Transverse colon (tissue), 4 donors: ENCODE data around the gene TMEM212. TPM values are rescaled to one million over a fixed set of nuclear protein-coding genes. Genes with fewer than 3 reads are reported as not detected.

Experiments
- DNase-seq: peaks from one replicate; pipeline ENCODE4 v3.0.0-alpha.2; 2019
- H3K27ac ChIP-seq, 4 donors: fragments of 200-600 bp; sonication (generic); 2 replicates each; pipeline ENCODE4 v1.5.1; 2016 to 2018; ENCODE audit warnings: inconsistent platforms in 4 of 4
- H3K27me3 ChIP-seq: fragments of 200-600 bp; sonication (generic); 2 replicates; pipeline ENCODE4 v1.5.1; 2017; ENCODE audit warnings: inconsistent platforms
- H3K36me3 ChIP-seq, 4 donors: fragments of 200-600 bp; sonication (generic); 2 replicates each; pipeline ENCODE4 v1.5.1; 2017 to 2019; ENCODE audit warnings: inconsistent platforms in 4 of 4
- H3K4me1 ChIP-seq, 4 donors: fragments of 200-600 bp; sonication (generic); 2 replicates each; pipeline ENCODE4 v1.5.1; 2017 to 2020; ENCODE audit warnings: inconsistent platforms in 4 of 4
- H3K4me3 ChIP-seq, 4 donors: fragments of 200-600 bp; sonication (generic); 1 replicate in 1 of 4; 2 replicates in 3 of 4; pipeline versions ENCODE4 v1.5.1 to v1.6.1; 2017 to 2019; ENCODE audit warnings: inconsistent platforms in 4 of 4
- H3K9me3 ChIP-seq, 2 donors: fragments of 200-600 bp; sonication (generic); 2 replicates each; pipeline ENCODE4 v1.5.1; 2017 to 2019; ENCODE audit warnings: inconsistent platforms in 2 of 2
- EP300 ChIP-seq: sonication (generic); formaldehyde crosslinking; IDR thresholded peaks from one replicate; pipeline ENCODE4 v1.6.1; 2017; ENCODE audit warnings: antibody characterized with exemption, low read depth
- POLR2A ChIP-seq: fragments of 450-650 bp; IDR thresholded peaks from one replicate; pipeline ENCODE4 v1.6.1; 2016; ENCODE audit warnings: antibody characterized with exemption, mild to moderate bottlenecking, moderate library complexity
- POLR2AphosphoS5 ChIP-seq, 3 donors: sonication (generic); formaldehyde crosslinking; IDR thresholded peaks; one replicate each; pipeline ENCODE4 v1.6.1; 2016; ENCODE audit warnings: antibody characterized with exemption in 3 of 3
- WGBS, 2 donors: methylation state at CpG; one replicate each; pipeline ENCODE4 v1.1.5; 2018; ENCODE audit warnings: low coverage in 1 of 2; 5-methylcytosine and 5-hydroxymethylcytosine counted together
- in situ Hi-C, 4 donors: fragments of 200-750 bp; cut with MboI; loops; one replicate each; pipeline versions ENCODE4 v1.15.0 to v1.15.1; 2017; ENCODE audit warnings: low sequenced_read_pairs in 3 of 4, low pct_ligation_motif_present in 1 of 4, low pct_unique_long_range_greater_than_20kb in 1 of 4
- intact Hi-C: fragments of 100-400 bp; cut with DNase I; formaldehyde crosslinking; loops from one replicate; pipeline ENCODE4 v1.15.1; 2023; ENCODE audit warnings: low total_unique reads
- total RNA-seq, 4 donors: library from RNA; depleted of rRNA; stranded (reverse); fragments of >200 nt; gene quantifications; one replicate each; pipeline ENCODE4 v1.1.0, GENCODE V29; 2016
- TF ChIP-seq, protein P1 (sequence below), 5 experiments: fragments of 200-600 bp in 3 of 5; fragments of 450-650 bp in 2 of 5; sonication (generic) in 3 of 5; IDR thresholded peaks; 1 replicate in 2 of 5; 2 replicates in 3 of 5; pipeline ENCODE4 v1.5.1; 2016 to 2017; ENCODE audit warnings: antibody characterized with exemption in 5 of 5, inconsistent platforms in 3 of 5, mild to moderate bottlenecking in 2 of 5, moderate library complexity in 1 of 5

The TMEM212 gene
- total RNA-seq, 4 donors from 2014 or later = not detected

DNA sequence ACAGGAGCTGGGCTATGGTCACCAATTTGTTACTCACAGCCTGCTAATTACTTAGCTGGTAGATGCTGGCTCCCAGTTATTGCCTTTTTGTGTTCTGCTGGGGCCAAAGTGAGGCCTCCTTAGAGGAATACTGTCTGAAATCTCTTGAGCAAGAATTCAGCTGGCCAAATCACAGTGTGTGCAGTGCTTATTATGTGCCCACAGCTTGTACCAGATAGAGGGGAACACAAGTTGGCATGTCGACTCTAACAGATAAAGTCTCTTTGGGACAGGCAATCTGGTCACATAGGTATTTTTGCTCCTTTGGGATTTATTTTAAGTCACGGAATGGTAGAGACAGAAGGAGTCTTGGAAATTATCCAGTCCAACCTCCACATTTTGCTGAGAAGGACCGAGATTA, 6.3 kb upstream of the TMEM212 start:
- H3K27me3 ChIP-seq = no peaks in the 10 kb centered on the region
- intact Hi-C loops = no loop called here

DNA sequence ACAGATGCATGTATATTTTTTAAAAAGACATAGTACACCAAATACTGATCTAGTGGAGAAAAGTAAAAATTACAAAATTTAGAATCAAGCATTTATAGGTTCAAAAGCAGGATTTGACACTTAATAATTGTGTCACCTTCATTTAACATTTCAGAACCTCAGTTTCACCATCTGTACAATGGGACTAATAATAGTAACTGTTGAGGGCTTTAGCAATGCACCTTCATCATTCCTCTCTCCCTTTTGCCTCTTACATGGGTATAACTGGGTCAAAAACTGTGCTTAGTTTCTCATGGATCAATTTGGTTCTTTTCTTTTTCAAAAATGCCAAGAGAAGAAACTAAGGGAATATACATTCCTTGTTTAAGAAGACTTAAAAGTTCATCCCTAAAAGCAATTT, 5.5 kb upstream of the TMEM212 start:
- Histone ChIP-seq H3K36me3 (no peaks in the 10 kb centered on the region), H3K27me3 (no peaks in the 10 kb centered on the region), H3K4me3 (no peak overlapping the region), H3K27ac (peak overlapping the region; percentile 34 to 66 (median 65)), H3K9me3 (no peaks in the 10 kb centered on the region), H3K4me1 (peaks cover 0 to 30% (median 6%) of the 10 kb centered on the region in 4 donors)
- no peak for DNase-seq
- in situ Hi-C loops (loop anchor here in 2 of 4 donors (25.0 kb wide), 2 partner anchors 200 to 500 kb away; no protein-coding TSS in a partner anchor), intact Hi-C loops (no loop called here)
- TF ChIP-seq POLR2A (no peak), POLR2AphosphoS5 (IDR thresholded peaks at IDR 0.05) (no peak), EP300 (no peak)
- TF ChIP-seq, protein P1, sequence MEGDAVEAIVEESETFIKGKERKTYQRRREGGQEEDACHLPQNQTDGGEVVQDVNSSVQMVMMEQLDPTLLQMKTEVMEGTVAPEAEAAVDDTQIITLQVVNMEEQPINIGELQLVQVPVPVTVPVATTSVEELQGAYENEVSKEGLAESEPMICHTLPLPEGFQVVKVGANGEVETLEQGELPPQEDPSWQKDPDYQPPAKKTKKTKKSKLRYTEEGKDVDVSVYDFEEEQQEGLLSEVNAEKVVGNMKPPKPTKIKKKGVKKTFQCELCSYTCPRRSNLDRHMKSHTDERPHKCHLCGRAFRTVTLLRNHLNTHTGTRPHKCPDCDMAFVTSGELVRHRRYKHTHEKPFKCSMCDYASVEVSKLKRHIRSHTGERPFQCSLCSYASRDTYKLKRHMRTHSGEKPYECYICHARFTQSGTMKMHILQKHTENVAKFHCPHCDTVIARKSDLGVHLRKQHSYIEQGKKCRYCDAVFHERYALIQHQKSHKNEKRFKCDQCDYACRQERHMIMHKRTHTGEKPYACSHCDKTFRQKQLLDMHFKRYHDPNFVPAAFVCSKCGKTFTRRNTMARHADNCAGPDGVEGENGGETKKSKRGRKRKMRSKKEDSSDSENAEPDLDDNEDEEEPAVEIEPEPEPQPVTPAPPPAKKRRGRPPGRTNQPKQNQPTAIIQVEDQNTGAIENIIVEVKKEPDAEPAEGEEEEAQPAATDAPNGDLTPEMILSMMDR (IDR thresholded peaks at IDR 0.05) = no peak

More for the DNA sequence above, 6.3 kb upstream of the TMEM212 start:
- H3K36me3 ChIP-seq = no peaks in the 10 kb centered on the region
- TF ChIP-seq POLR2A = no peak
- 98% methylated on average over 3 of the region's 3 CpGs; no CpG with 5 or more reads in 1 of the 2 donors for WGBS, 2 donors
- no peak overlapping the region for H3K27ac ChIP-seq
- H3K4me3 ChIP-seq = no peak overlapping the region
- DNase-seq = no peak
- no peaks in the 10 kb centered on the region for H3K9me3 ChIP-seq
- in situ Hi-C loops = loop anchor here in 2 of 4 donors (25.0 kb wide), 2 partner anchors 200 to 500 kb away; no protein-coding TSS in a partner anchor
- peaks cover 0 to 30% (median 6%) of the 10 kb centered on the region in 4 donors for H3K4me1 ChIP-seq

DNA sequence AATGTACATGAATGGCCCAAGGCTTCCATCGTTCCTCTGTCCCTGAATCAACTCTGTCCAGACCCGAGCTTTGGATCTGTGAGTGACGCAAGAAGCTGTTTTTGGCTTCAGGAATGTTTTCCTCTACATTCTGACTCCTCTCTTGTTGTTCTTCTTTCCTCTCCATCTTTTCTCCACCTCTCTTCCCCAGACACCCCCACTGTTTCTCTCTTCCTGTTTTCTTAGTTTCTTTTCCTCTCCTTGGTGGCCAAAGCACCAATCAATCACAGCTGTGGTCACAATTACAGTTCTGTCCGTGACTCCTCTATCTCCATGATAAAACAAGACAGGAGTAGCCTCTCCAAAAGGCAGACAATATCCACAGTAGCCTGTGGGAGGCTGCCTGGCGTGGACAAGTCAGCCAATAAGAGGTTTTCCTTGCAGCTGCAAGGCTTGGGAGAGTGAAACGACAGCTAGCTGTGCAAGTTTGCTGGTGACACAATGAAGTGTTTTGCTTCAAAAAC, 4.9 kb upstream of the TMEM212 start:
- no peak for TF ChIP-seq POLR2A
- no peak for TF ChIP-seq EP300
- TF ChIP-seq, protein P1 (IDR thresholded peaks at IDR 0.05) = peak in 1 of 5 experiments; percentile 10
- peak in 1 of 3 donors; percentile 11 for TF ChIP-seq POLR2AphosphoS5 (IDR thresholded peaks at IDR 0.05)
- peaks cover 0 to 30% (median 6%) of the 10 kb centered on the region in 4 donors for H3K4me1 ChIP-seq
- peak overlapping the region; percentile 34 to 66 (median 65) for H3K27ac ChIP-seq
- DNase-seq = peak; percentile 20
- H3K27me3 ChIP-seq = no peaks in the 10 kb centered on the region
- no peaks in the 10 kb centered on the region for H3K9me3 ChIP-seq
- WGBS, 2 donors = 24 to 36% methylated on average over 4 to 6 of the region's 6 CpGs
- intact Hi-C loops = no loop called here
- H3K36me3 ChIP-seq = no peaks in the 10 kb centered on the region
- in situ Hi-C loops = loop anchor here in 2 of 4 donors (25.0 kb wide), 2 partner anchors 201 to 499 kb away; no protein-coding TSS in a partner anchor
- H3K4me3 ChIP-seq = no peak overlapping the region

DNA sequence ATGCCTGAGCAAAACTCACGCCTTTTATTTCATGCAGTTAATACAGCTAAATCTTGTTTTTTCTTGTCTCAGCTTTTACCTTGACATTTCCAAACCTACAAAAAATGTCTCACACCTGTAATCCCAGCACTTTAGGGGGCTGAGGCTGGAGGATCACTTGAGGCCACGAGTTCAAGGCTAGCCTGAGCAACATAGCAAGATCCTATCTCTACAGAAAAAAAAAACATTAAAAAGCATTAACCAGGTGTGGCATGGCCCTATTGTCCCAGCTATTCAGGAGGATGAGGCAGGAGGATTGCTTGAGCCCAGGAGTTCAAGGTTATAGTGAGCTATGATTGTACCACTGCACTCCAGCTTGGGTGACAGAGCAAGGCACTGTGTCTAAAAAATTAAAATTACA, 3.9 kb upstream of the TMEM212 start:
- peaks cover 0 to 22% (median 2%) of the 10 kb centered on the region in 4 donors for H3K4me1 ChIP-seq
- intact Hi-C loops (no loop called here), in situ Hi-C loops (loop anchor here in 2 of 4 donors (25.0 kb wide), 2 partner anchors 202 to 498 kb away; no protein-coding TSS in a partner anchor)
- no peaks in the 10 kb centered on the region for H3K9me3 ChIP-seq
- no peaks in the 10 kb centered on the region for H3K36me3 ChIP-seq
- WGBS, 2 donors = 67 to 81% methylated on average over 2 of the region's 2 CpGs
- H3K27me3 ChIP-seq = no peaks in the 10 kb centered on the region
- peak overlapping the region in 3 of 4 donors; percentile 34 to 66 (median 64) for H3K27ac ChIP-seq
- TF ChIP-seq POLR2A (no peak), POLR2AphosphoS5 (IDR thresholded peaks at IDR 0.05) (no peak), EP300 (no peak)
- TF ChIP-seq, protein P1 (IDR thresholded peaks at IDR 0.05) = no peak
- no peak overlapping the region for H3K4me3 ChIP-seq
- DNase-seq = no peak

DNA sequence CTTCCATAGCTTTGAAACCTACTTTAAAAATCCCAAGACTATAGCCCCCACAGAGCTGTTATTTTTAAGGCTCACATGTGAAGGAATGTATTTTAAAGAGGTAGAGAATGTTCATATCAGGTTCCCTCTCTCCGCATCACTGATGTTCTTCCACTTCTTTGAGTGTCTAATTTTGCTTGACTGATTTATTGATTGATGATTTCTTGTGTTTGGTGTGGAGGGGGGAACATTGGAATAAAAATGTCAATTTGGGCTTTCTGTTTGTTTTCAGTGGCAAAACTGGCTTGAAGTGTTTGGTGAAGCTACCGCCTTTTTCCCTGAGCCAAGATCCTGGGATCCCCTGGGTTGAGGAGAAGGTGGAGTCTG, 2.7 kb upstream of the TMEM212 start:
- Histone ChIP-seq H3K9me3 (no peaks in the 10 kb centered on the region), H3K36me3 (no peaks in the 10 kb centered on the region), H3K27ac (no peak overlapping the region), H3K4me1 (peaks cover 0 to 15% (median 0%) of the 10 kb centered on the region in 4 donors), H3K4me3 (no peak overlapping the region), H3K27me3 (no peaks in the 10 kb centered on the region)
- in situ Hi-C loops = loop anchor here in 2 of 4 donors (25.0 kb wide), 2 partner anchors 203 to 497 kb away; no protein-coding TSS in a partner anchor
- no peak for DNase-seq
- TF ChIP-seq POLR2AphosphoS5 (IDR thresholded peaks at IDR 0.05) = no peak
- TF ChIP-seq, protein P1 (IDR thresholded peaks at IDR 0.05) = no peak
- TF ChIP-seq POLR2A = no peak
- TF ChIP-seq EP300 = no peak
- intact Hi-C loops = no loop called here
- 56 to 100% methylated on average over 1 to 2 of the region's 2 CpGs for WGBS, 2 donors
